ENCODE measurements around the gene MS4A1. TPM values are rescaled to one million over a fixed set of nuclear protein-coding genes. Genes with fewer than 3 reads are reported as not detected.
"Not testable (repeated sequence)": the region's sequence is repeated elsewhere in the genome, so short reads cannot be mapped to it uniquely, and the experiment has no call there.

Gene MS4A1
- total RNA-seq = not detected in 2 replicates

DNA sequence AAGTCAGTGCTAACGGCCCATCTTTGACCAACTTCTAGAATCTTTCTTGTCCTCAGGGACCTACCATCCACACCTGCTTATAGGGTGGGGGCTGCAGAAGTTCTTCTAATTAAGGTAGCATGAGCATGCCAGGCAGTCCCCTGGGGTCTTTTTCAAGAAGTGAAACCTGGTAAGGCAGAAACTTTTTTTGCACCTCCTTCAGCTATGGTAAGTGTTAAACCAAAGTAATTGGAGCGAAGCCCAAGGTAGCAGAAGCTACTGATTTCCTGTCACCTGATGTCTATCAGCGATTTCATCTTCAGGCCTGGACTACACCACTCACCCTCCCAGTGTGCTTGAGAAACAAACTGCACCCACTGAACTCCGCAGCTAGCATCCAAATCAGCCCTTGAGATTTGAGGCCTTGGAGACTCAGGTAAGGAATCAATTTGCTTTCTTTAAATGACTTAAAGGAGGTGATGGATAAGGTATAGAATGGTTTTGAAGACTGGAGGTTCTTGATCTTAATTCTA lies at the start of gene MS4A1:
Gene MS4A1 (plus strand): TSS at position 317 of the 512 bp plus-strand sequence. CDS start 6,528 bp downstream, outside the sequence.
- no peak for DNase-seq

- DNase-seq = no peak
Observed at GRCh38 chr11:60420015-60420414, 35.6 kb upstream of the MS4A1 start.

GRCh38 chr11:60422609-60423008 lies 33.0 kb upstream of the MS4A1 start:
- no peak for DNase-seq

DNA sequence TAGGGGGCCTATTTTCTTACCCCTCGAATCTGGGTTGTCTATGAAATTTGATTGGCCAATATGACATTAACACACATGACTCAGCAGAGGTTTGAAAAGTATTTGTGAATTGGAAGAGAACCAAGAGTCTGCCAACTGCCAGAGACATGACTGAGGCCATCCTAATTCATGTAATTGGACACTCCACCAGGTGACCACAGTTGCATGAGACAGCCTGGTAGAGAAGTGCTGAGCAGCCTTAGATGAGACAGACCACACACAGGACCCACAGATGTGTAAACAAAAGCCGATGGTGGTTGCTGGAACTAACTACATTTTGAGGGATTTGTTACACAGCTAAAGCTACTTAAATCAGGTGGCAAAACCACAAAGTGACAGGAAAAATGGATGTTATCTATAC lies 27.1 kb upstream of the MS4A1 start:
- no peak for DNase-seq

- DNase-seq = no peak
Observed at GRCh38 chr11:60429272-60429671, 26.4 kb upstream of the MS4A1 start, which contains the start of gene MS4A5. MS4A5 (plus strand) TSS chr11:60429572; CDS start chr11:60429675, 103 bp downstream.

GRCh38 chr11:60431251-60431650 lies 24.4 kb upstream of the MS4A1 start:
- no peak for DNase-seq

DNA sequence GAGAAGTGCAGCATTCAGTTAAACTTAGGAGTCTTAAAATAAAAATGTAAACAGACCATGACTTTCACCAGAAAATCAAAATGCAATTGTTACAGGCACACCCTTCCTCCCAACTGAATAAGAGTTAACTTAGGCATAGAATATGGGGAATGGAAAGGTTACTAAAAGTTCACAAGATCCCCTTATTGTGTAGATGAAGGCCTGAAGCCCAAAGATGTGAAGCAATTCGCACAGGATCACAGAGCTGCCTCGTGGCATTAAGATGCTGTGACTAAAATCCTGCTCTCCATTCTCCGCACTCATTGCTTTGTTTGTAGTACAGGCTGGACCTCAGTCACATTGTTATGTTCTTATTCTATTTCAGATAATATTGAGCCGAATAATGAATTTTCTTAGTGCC lies 22.2 kb upstream of the MS4A1 start:
- DNase-seq = no peak

- no peak for DNase-seq
Observed at GRCh38 chr11:60447070-60447469, 8.6 kb upstream of the MS4A1 start.

DNA sequence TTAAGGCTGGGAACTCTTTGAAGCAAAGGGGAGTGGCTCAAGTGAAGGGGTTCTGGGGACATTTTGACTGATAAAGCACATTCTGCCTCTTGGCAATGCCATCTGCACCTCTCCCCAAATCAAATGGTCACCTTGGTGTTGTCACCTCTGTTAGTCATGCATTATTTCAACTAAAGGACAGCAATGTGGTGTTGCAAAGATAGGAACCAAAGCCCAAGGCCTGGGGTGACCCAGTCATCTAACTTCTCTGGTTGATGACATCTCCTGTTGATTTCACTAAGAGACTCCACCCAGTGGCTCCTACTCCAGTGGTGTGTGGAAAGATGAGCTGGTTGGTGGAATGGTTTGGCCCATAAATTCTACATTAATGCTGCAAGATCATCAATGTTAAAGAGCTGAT lies 7.8 kb upstream of the MS4A1 start:
- DNase-seq = no peak

DNA sequence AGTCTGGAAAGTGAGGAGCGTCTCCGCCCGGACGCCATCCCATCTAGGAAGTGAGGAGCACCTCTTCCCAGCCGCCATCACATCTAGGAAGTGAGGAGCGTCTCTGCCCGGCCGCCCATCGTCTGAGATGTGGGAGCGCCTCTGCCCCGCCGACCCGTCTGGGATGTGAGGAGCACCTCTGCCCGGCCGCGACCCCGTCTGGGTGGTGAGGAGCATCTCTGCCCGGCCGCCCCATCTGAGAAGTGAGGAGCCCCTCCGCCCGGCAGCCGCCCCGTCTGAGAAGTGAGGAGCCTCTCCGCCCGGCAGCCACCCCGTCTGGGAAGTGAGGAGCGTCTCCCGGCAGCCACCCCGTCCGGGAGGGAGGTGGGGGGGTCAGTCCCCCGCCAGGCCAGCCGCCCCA lies 4.5 kb upstream of the MS4A1 start:
- not testable (repeated sequence) for DNase-seq

DNA sequence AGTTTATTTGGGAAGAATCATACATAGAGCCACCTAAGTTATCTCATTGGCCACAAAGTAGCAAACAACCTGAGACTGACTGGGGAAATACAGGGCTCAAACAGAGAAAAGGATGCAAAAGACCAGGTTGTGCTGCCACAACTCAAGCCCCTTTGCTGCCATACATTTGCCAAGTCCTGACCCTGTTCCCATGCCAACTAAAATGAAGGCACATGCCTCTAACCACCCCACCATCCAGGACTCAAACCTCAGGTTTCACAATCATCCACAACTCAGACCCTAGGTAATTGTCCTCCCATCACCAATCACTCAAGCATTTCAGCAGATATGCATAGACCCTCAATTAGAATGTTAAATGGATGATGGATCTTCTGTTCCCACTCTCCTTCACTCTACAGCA lies 1.4 kb upstream of the MS4A1 start:
- DNase-seq = no peak

- no peak for DNase-seq
Observed at GRCh38 chr11:60457576-60457975, 1.9 kb downstream of the MS4A1 start.

- DNase-seq = no peak
Observed at GRCh38 chr11:60459345-60459744, 3.7 kb downstream of the MS4A1 start.

GRCh38 chr11:60468829-60469228 lies 13.2 kb downstream of the MS4A1 start:
- no peak for DNase-seq

- no peak for DNase-seq
Observed at GRCh38 chr11:60469723-60470122, 14.1 kb downstream of the MS4A1 start.

DNA sequence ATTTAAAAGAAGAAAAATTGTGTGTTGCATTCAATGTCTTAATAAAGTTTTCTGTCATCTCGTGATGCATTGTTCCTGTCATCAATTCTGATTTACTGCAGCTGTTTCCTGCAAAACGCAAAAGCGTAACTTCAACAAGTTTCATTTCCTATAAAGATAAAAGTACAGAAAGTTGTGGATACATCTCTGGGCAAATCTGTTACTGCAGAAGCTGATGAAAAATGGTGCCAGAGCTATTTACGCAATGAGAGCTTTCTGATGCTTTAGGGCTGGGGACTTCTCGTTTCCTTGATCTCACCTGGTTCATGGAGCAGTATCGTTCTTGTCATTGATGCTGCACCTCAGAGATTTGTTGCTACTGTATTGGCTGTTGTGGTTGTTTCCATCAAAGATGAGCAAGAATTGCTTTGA lies 21.4 kb downstream of the MS4A1 start:
- DNase-seq = no peak

DNA sequence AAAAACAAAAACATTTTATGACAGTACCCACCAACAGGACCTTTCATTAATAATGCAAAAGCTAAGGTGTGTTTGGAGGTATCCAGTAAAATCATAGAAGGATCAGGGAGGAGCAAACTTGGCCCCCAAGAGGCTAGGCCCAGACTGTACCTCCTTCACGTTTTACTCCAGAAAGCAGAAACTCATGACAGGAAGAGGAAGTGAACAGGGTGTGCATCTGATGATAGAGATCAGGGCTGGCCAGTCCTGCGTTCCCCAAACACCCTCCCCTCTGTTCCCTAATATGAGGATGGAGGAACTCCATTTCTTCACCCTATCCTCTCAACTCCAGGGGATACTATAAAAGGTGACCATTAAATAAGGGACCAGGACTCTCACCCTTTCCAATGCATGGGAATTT lies 26.7 kb downstream of the MS4A1 start:
- no peak for DNase-seq

GRCh38 chr11:60485987-60486386 lies 30.3 kb downstream of the MS4A1 start:
- peak; percentile 21 for DNase-seq

DNA sequence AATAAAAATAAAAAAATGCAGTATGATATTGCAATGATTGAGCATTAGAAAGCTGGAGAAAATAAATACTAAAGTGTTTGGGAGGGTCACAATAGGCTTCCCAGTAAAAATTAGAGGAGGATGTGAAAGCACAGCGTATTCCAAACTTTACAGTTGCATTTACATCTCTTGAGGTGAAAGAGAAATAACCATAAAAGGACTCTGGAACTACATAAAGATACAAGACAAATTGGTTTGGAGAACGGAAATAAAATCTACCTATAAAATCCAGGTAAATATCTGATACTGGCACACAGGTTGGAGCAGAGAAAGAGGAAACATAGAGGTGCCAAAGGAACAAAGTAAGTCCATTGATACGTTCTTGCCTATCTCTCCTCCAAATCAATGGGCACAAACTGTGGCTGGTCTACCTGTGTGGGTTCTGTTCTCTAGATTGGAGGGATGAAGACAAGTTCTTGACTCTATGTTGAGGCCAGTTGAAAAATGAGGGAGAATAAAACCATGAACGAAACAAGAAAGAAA lies 36.9 kb downstream of the MS4A1 start, which contains the start of gene MS4A12:
Gene MS4A12 (plus strand): TSS at position 291 of the 522 bp plus-strand sequence. CDS start 4,541 bp downstream, outside the sequence.
- DNase-seq = no peak

GRCh38 chr11:60493454-60493853 lies 37.8 kb downstream of the MS4A1 start:
- DNase-seq = no peak

DNA sequence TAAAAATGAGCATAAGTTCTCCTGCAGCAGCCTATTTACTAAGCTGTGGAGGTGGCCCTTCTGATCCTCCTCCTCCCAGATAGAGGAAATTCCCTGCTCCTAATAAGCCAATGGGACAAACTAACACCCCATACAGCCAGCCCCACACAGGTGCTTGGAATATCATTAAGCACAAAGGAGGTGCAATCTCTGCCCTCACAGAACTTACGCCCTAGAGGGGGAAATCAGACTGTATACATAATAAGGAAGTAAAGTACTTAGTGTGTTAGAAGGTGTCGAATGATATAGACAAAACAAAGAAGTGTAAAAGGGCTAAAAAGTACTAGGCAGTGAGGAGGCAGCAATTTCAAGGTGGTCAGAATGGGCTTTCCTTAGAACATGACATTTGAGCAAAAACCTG lies 42.8 kb downstream of the MS4A1 start:
- no peak for DNase-seq

GRCh38 chr11:60498853-60499252 lies 43.2 kb downstream of the MS4A1 start:
- DNase-seq = no peak

GRCh38 chr11:60500276-60500910 lies 44.7 kb downstream of the MS4A1 start:
- DNase-seq = no peak

GRCh38 chr11:60502221-60502775 lies 46.7 kb downstream of the MS4A1 start:
- DNase-seq = no peak
